ENCODE results near the gene IFNGR1.
"Not testable (repeated sequence)": the region's sequence is repeated elsewhere in the genome, so short reads cannot be mapped to it uniquely, and the experiment has no call there.

IFNGR1 gene

DNA sequence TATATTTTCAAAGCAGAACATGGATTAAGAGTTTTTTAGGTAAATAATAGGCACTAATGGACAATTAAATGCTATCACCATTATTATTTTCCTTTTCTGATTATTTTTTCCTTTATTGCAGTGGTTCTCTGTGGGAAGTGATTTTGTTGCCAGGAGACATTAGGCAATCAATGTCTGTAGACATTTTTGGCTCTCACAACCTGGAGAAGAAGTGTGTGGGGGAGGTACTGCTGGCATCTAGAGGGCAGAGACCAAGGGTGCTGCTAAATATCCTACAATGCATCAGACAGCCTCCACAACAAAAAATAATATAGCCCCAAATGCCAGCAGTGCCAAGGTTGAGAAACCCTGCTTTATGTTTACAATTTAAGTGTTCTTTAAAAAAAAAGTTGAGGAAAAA lies 8.3 kb downstream of the IFNGR1 start:
- no peak for DNase-seq

DNA sequence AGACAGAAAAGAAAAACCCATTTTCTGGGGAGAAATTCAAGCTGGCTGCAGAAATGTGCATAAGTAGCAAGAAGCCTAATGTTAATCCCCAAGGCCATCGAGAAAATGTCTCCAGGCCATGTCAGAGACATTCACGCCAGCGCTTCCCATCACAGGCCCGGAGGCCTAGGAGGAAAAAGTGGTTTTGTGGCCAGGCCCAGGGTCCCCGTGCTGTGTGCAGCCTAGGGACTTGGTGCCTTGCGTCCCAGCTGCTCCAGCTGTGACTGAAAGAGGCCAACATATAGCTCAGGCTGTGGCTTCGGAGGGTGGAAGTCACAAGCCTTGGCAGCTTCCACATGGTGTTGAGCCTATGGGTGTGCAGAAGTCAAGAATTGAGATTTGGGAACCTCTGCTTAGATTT lies 10.9 kb downstream of the IFNGR1 start:
- no peak for DNase-seq

DNA sequence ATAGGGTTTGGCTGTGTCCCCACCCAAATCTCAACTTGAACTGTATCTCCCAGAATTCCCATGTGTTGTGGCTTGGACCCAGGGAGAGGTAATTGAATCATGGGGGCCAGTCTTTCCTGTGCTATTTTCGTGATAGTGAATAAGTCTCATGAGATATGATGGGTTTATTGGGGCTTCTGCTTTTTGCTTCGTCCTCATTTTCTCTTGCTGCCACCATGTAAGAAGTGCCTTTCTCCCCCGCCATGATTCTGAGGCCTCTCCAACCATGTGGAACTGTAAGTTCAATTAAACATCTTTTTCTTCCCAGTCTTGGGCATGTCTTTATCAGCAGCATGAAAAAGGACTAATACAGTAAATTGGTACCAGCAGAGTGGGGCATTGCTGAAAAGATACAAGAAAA lies 11.7 kb downstream of the IFNGR1 start:
- not testable (repeated sequence) for DNase-seq

DNA sequence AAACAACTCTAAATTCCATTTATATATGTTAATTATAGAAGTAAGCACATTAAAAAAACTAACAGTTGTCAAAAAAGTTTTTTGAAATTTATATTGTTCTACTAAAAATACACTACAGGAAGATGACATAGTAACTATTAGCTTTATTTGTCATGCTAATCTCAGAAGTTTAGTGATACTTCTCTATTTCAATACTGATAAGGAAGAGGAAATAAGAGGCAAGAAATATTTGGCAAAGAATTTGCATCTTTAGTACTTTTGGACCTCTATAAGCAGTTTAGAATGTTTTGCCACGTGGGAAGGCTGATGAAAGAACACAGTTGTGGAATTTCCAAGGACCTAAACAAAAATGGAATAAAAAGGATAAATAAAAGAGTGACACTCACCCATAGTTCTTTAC lies 12.6 kb downstream of the IFNGR1 start:
- DNase-seq: no peak

DNA sequence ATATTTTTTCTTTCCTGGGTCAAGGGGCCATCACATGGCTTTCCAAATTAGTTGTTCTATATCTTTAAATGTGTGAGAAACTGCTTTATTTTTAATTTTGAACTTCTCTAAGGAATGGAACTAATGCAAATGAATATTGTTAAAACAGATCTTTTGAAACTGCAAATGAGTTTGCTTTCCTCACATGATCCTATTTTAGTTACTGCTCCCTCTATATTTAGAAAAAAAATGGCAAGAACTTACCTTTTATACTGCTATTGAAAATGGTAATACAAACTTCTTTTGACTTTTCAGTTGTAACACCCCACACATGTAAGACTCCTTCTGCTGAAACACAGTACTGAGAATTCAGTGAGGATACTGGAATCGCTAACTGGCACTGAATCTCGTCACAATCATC lies 15.9 kb downstream of the IFNGR1 start:
- no peak for DNase-seq

DNA sequence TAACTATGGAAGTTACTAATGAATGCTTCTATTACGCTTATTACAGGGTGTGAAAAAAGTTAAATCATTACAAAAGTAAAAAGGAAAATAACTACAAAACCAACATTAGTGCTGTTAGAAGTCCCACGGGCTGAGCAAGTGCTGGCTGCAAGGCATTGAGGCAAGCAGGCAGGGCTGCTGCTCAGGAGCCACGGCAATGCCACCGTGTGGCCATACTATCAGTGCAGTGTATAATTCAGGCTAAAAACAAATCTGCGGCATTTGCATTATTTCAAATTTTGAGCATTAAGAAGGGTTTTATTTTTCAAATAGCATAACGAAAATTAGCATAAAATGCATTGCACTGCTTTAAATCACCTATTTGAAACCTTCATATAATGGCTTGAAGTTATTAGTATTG lies 17.1 kb downstream of the IFNGR1 start:
- DNase-seq: no peak

DNA sequence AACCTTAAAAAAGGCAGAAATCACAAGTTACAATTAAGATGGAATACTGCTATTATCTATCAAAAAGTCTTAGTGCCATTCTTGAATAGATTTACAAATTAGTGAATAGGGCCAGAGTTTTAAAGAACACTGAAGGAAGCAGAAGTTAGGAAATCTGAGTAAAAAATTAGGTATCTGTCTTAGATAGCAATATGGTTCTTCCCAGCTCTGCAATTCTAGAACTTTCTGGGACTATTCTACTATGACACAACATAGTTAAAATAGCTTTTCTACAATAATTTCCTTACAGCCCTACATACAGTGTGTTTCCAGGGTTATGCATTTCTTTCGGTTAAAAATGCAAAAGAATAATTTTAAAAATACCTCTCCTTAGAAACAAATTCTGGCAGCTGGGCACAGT lies 18.2 kb downstream of the IFNGR1 start:
- DNase-seq: no peak

DNA sequence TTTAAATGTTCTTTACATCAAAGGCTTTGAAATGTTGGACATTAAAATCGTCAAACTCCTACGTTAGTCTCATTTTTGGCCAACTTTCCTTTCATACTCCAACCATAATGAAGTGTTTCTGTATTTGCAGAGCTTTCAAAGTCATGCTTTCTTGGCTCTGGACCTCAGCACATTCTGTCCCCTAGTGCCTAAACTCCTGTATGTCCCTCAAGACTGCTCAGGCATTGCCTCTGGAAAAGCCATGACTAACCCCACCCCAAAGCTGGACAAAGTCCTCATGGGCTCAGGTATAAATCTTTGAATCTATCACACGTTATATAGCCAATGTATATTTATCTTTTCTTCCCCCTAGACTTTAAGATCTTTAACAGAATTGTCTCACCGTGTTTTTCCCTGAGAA lies 18.9 kb downstream of the IFNGR1 start:
- DNase-seq: no peak

DNA sequence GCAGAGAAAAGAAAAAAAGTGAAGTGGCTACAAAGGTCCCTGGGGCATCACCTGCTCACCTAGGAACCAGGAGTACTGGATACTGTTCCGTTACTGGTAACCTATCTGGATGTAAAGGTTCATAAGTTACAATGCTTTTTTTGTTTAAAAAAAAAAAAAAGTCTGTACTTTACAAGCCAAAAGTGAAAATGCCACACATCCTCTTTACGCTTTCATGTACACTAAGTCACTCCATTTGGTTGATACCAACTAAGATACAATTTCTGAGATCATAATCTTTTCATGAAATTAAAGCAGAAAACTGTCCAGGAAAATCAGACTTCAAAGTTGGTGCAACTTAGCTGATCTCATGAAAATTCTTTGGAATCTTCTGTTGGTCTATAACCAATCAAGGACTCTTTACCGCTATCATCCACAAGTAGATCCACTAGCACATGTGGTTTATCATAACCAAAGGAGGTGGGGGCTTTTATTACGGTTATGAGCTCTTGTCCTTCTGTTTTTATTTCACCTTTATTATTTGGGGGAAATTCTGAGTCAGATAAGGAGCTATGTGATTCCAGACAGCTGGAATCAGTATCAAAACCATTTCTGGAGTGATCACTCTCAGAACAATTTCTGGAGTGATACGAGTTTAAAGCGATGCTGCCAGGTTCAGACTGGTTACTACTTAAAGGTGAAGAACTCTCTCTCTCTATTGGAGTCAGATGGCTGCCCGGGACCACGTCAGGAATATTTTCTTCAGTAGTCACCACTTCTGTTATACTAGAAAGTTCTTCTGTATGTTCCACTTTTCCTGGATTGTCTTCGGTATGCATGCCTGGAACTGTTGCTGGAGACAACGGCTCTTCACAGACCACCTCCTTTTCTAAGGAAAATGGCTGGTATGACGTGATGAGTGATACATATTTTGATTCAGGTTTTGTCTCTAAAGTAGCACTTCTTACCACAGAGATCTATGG lies 21.2 kb downstream of the IFNGR1 start:
- DNase-seq: no peak

DNA sequence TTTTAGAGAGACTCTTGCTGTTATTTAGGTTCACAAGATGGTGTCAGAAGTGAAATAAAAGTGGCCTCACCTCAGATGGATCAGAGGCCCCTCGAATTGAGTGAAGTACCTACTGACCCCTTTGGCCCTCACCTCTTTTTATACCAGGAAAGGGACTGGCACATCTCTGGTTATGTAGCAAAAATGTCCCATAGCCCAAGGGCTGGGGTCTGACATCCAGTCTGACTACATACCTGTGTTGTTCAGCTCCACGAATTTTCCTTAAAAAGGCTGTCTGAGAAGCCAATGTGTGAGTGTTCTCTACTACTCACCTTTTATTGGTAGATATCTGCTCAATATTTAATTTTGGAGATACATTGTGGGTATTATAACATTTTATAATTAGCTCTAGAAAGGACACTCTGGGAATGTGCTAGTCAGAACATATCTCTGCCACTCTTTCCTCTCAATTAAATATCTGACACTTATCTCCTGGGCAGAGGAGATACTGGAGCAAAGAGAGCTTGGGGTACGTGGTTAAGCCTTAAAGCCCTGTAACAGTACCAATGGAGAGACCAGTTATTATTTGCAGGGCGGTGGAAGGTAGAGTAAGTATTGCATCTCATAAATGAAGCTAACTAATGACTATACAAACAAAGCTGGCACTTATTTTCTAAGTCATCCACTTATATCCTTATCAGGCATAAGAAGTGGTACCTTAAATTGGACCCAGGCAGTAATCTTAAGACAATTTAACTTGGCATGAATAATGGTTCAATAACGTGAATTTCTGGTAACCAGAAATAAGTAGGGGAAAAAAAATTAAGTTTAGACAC lies 25.7 kb downstream of the IFNGR1 start:
- DNase-seq: no peak

DNA sequence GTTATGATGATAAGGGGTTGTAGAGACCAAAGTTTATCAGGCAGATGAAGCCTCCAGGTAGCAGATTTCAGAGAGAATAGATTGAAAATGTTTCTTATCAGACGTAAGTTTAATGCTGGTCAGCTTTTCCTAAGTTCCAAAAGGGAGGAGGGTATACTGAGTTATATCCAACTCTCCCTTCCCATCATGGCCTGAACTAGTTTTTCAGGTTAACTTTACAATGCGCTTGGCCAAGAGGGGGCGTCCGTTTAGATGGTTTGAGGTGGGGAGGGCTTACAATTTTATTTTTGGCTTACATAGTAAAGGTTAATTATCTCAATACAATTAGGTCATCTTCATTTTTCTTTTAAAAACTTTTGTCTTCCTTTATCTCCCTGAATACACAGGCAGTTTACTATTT lies 26.4 kb downstream of the IFNGR1 start:
- DNase-seq: no peak

DNA sequence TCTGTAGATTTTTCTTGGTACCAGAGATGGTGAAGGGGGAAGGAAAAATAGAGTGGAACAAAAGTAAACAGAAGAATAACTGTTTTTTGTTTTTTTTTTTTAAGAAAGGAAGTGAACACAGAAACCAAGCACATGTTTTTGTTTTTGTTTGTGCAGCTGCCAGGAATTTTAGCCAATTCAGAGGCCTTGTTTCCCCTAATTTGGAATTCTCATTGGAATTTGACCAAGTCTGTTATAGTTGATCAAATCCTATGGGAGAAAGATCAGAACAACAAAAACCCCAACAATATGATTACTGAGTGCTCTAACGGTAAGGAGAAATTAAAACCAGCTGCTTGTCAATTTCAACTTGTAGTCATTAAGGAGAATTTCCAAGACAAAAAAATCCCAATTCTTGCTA lies 27.5 kb downstream of the IFNGR1 start:
- DNase-seq: no peak

DNA sequence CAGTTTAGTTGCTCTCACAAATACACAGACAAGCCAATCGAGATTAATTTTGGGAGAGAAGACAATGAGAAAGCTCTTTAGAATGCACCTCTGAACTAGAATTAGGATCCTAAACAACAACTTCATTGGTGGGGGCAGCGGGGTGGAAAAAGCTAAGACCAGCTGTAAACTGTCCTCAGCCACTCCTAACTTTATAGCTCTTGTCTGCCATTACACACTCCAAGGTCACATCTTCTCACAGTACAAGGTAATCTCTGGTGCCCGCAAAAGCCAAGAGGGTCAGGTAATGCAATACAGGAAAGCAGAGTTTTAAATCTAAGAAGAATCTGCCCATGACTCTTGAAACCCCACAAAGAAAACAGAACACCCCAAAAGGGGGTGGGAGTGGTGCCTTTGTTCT lies 27.9 kb downstream of the IFNGR1 start:
- no peak for DNase-seq

DNA sequence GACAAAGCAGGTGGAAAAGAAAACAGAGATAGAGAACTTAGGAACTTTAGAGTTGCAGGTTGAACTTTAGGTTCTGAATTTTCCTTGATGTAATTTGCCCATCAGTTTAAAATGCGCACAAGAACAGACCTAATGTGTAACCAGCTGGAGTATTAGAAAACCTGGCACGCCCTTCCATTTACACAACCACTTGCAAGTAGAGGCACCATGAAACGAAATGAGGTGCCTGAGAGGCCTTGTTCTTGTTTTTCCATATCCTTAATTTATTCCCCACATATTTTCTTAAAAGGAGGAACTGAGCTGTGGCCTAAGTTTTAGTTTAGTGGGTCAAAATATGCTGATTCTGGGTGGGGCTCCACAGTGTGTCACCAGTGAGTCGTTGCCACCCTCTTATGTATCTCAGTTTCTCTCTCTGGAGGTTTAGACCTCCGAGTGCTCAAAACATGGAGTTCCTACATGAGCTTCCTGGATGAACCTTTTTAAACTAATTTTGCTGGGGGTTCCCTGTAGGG lies 28.5 kb downstream of the IFNGR1 start:
- no peak for DNase-seq

DNA sequence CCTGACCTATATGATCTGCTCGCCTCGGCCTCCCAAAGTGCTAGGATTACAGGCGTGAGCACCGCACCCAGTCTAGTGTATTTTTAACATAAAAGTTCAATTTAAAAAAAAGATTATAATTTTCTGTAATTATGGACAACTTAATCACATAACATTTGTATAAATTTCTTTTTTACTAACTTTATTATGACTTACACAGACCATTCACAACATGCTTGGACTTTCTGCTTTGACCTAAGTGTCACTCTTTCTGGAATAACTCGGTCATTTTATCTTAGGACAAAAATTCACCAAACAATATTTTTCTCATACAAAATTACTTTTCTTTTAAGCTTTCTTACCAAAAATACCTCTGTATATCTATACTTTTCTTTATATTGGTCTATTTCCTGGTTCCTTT lies 30.3 kb downstream of the IFNGR1 start:
- DNase-seq: no peak

DNA sequence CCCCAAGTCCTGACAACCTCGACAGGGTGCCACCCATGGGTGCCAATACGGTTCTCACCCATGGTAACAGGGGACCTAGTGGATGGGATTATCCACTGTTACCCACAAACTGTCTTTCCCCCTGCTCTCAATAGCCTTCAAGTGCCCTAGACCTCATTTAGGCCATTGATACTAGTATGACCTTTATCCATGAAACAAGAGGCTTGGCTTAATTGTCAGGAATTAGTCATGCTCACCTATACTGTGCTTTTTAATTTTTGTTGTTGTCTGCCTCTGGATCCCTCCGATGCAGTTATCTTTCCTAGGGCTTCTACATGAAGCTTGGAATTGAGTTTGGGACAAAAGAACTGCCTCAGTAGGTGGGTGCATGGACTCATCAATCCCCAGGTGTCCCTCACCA lies 33.9 kb downstream of the IFNGR1 start:
- no peak for DNase-seq

DNA sequence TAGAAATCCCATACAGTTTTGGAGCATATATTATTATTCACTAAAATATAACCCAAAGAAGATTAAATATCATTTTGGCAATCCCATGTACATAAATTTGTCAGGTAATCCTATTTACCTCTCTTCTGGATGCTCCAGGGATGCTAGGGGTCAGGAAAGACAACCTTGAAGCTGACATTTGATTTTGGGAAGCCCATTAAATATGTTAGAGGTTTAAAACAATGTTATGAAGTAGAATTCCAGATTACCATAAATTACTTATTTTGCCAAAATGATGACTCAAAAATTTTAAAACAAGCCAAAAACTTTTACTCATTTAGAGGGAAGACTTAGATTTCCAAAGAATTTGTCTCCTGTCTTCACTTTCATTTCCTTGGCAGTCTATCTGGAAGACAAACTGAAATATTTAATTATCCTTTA lies 36.5 kb downstream of the IFNGR1 start:
- no peak for DNase-seq

DNA sequence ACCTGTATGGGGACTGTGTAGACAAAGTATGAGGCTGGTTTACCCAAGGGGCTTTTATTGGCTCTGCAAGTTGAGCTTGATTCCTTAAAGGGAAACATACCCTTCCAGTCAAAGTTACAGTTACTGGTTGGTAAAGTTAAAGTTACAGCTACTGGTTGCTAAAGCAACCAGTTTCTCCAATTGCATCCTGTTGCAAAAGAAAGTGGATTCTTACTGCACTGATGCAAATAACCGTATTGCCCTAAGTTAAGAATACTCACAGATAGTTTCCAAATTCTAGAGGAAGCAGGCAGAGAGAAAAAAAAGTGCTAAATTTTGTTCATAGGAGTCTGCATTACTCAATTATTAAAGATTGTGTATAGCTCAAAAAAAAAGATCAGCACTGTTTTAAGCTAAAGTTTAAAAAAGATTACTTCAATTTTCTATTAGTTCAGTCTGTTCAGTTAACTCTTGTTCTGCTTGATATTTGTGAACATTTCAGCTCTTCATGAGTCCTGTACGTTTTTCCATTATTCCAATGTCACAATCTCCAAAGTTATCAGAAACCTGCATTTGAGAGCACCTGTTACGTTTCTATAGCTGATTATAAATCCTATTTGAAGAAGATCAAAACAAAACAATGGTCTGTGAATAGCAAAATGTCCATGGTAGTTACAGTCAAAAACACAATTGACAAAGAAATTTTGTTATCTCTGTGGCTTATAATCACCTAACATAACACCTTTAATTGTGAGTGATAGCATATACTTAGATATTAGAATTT lies 37.1 kb downstream of the IFNGR1 start:
- no peak for DNase-seq

DNA sequence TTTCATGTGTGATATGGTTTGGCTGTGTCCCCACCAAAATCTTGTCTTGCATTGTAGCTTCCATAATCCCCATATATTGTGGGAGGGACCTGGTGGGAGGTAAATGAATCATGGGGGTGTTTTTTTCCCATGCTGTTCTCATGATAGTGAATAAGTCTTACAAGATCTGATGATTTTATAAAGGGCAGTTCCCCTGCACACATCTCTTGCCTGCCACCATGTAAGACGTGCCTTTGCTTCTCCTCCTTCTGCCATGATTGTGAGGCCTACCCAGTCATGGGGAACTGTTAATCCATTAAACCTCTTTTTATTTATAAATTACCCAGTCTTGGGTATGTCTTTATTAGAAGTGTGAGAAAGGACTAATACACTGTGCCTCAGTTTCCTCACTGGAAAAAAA lies 41.6 kb downstream of the IFNGR1 start:
- no peak for DNase-seq

DNA sequence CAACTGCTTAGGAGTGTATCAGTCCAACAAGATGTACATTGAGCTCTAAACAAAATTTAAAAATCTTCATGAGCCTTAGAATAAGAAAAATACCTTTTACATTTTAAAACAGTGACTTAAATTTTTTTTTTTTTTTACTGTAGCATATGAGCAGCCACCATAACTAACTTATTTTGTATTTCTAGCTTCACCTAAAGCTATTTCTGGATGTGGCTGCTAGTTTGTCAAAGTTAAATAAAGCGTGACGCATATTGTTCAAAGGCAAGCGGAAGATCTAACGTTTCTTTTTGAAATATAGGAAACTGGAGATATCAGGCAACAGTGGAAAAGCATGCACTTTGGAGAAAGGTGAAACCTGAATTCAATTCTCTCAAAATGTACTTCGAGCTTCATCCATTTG lies 42.5 kb downstream of the IFNGR1 start:
- DNase-seq: no peak

DNA sequence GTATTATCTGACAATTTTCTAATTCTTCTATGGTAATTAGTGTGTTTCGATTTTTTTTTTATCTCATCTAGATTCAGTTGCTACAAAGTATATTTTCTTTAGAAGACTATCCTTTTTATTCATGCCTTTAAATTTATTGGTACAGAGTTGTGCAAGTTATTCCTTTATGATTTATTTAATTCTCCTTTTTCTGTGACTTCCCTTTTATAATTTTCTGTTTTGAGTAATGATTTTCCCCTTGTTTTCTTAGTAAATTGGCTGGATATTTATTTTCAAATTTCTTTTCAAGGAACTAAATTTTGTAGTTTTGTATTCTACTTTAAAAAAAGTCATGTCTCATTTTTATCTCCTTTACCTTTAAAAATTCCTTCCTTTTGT lies 43.3 kb downstream of the IFNGR1 start:
- no peak for DNase-seq

DNA sequence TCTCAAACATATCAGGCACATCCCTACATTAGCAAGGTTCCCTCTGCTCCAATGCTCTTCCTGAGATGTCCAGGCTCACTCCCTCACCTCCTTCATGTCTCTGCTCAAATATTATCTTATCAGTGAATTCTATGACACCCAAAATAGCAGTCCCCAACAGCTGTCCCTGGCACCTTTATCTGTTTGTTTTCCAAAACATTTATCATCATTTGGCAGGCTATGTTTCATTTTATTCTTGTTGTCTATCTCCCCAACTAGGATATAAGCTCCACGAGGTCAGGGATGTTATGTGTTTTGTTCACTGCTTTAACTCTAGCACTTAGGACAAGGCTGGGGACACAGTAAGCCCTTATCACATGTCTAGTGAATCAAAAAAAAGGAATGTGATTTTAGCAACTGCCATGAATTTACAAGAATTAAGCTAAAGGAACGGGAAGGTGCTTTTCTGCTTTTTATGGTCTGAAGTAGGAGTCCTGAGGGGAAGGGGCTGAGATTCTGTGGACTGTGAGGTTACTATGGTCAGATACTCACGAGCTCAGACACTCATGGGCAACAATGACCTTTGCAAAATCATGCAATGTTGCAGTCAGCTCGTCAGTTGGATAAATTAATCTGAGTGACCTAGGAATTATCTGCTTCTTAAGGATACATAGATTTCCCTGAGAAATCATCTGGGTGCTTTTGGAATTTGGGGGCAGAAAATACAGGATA lies 43.9 kb downstream of the IFNGR1 start:
- DNase-seq: no peak

DNA sequence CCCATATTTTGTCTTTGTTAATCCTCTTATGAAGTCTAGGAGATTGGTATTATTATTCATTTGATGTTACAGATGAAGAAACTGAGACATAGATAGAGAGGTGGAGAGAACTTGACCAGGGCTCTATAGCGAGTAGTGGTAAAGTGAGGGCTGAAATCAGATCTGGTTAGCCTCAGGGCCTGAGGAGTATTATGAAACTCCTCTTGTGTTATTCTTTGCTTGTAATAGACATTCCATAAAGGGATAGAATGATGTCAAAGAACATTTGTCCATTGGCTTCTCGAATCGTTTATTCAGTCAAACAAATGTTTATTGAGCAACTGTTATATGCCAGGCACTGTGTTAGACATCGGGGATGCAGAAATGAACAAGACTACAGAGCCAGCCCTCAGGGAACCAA lies 45.7 kb downstream of the IFNGR1 start, which contains the start of gene IL22RA2:
TSS of gene IL22RA2 (minus strand) at position 144 of the 400 bp plus-strand sequence. CDS start 11,895 bp downstream, outside the sequence.
- no peak for DNase-seq
